IMR-90 (cell line): Measurements from ENCODE around the gene AIP. TPM values are rescaled to one million over a fixed set of nuclear protein-coding genes. Genes with fewer than 3 reads are reported as not detected.

Experiments used
- ATAC-seq: fragments of 200-7000 bp; cut with Tn5 transposase; 2 replicates; pipeline ENCODE4 v1.9.1; 2020; ENCODE audit warnings: low read depth, mild to moderate bottlenecking, moderate library complexity
- BruUV-seq: library from RNA; stranded (reverse); fragments of 400-500 nt; replicated peaks from 2 replicates; lab custom pipeline; 2021; lab: Mats Ljungman, UMichigan
- CTCF ChIA-PET: fragments of 300-600 bp; formaldehyde crosslinking; extraction: SDS; loops from one replicate; lab custom pipeline; 2021; ENCODE audit warnings: antibody characterized with exemption; lab: Yijun Ruan, JAX
- POLR2A ChIA-PET: fragments of 300-600 bp; sonication (Branson Sonifier 250); formaldehyde crosslinking; loops from one replicate; lab custom pipeline; 2022; ENCODE audit warnings: antibody characterized with exemption; ENCODE audit not compliant: unreplicated experiment; lab: Charles Lee
- DNase-seq: peaks from one replicate; pipeline ENCODE4 v3.0.0; 2013
- H2AFZ ChIP-seq: replicated peaks from 2 replicates; pipeline ENCODE3; 2013; ENCODE audit warnings: low read length, mild to moderate bottlenecking; ENCODE audit not compliant: poor library complexity
- H2AK5ac ChIP-seq: 2 replicates; pipeline ENCODE4 v1.6.1; 2013; ENCODE audit warnings: low read depth, low read length, inconsistent platforms
- H2AK9ac ChIP-seq: replicated peaks from 2 replicates; pipeline ENCODE3; 2013; ENCODE audit warnings: mild to moderate bottlenecking, low read depth, low read length, moderate library complexity; ENCODE audit not compliant: poor library complexity
- H2BK120ac ChIP-seq: 2 replicates; pipeline ENCODE4 v1.6.1; 2013; ENCODE audit warnings: low read depth, low read length, inconsistent platforms
- H2BK15ac ChIP-seq: 3 replicates; pipeline ENCODE4 v1.6.1; 2013; ENCODE audit warnings: low read depth, low read length, inconsistent platforms
- H2BK20ac ChIP-seq: 2 replicates; pipeline ENCODE4 v1.6.1; 2013; ENCODE audit warnings: low read depth, mild to moderate bottlenecking, inconsistent platforms, low read length, moderate library complexity
- H2BK5ac ChIP-seq: 2 replicates; pipeline ENCODE4 v1.6.1; 2013; ENCODE audit warnings: mild to moderate bottlenecking, low read depth, low read length, inconsistent platforms; ENCODE audit not compliant: poor library complexity, severe bottlenecking
- H3K14ac ChIP-seq: replicated peaks from 2 replicates; pipeline ENCODE4 v1.6.1; 2013; ENCODE audit warnings: low read depth, low read length, inconsistent platforms
- H3K18ac ChIP-seq: 2 replicates; pipeline ENCODE4 v1.6.1; 2013; ENCODE audit warnings: low read depth, low read length, control low read depth
- H3K23ac ChIP-seq: 2 replicates; pipeline ENCODE4 v1.6.1; 2013; ENCODE audit warnings: low read depth, low read length, inconsistent platforms
- H3K27ac ChIP-seq: 2 replicates; pipeline ENCODE4 v1.5.1; 2013; ENCODE audit warnings: mild to moderate bottlenecking, control low read depth, low read length; ENCODE audit not compliant: insufficient read depth
- H3K27me3 ChIP-seq: 2 replicates; pipeline ENCODE4 v1.6.1; 2013; ENCODE audit warnings: low read length; ENCODE audit not compliant: control insufficient read depth, insufficient read depth
- H3K36me3 ChIP-seq: 2 replicates; pipeline ENCODE4 v1.6.1; 2013; ENCODE audit warnings: low read length, mixed read lengths; ENCODE audit not compliant: control insufficient read depth, insufficient read depth
- H3K4ac ChIP-seq: 2 replicates; pipeline ENCODE4 v1.6.1; 2013; ENCODE audit warnings: low read depth, low read length, inconsistent platforms
- H3K4me1 ChIP-seq: 2 replicates; pipeline ENCODE4 v1.6.1; 2013; ENCODE audit warnings: low read length, mixed read lengths; ENCODE audit not compliant: control insufficient read depth, insufficient read depth
- H3K4me2 ChIP-seq: 2 replicates; pipeline ENCODE4 v1.6.1; 2013; ENCODE audit warnings: low read depth, mild to moderate bottlenecking, control low read depth, low read length, moderate library complexity
- H3K4me3 ChIP-seq: 2 replicates; pipeline ENCODE4 v1.5.1; 2013; ENCODE audit warnings: low read depth, mild to moderate bottlenecking, control low read depth, low read length, moderate library complexity; ENCODE audit not compliant: insufficient read depth
- H3K56ac ChIP-seq: 2 replicates; pipeline ENCODE4 v1.6.1; 2013; ENCODE audit warnings: low read length, inconsistent platforms; ENCODE audit not compliant: insufficient read depth; ENCODE audit errors: extremely low read depth
- H3K79me1 ChIP-seq, 2 experiments: 2 replicates each; pipeline ENCODE4 v1.6.1; 2013; ENCODE audit warnings: low read length in 2 of 2, inconsistent platforms in 1 of 2, low read depth in 1 of 2
- H3K9ac ChIP-seq: 2 replicates; pipeline ENCODE4 v1.6.1; 2013; ENCODE audit warnings: low read depth, low read length, control low read depth
- H3K9me1 ChIP-seq: 2 replicates; pipeline ENCODE4 v1.6.1; 2013; ENCODE audit warnings: low read length, inconsistent platforms; ENCODE audit not compliant: insufficient read depth
- H3K9me3 ChIP-seq: 2 replicates; pipeline ENCODE4 v1.6.1; 2013; ENCODE audit warnings: low read length; ENCODE audit not compliant: control insufficient read depth, insufficient read depth
- H4K20me1 ChIP-seq: 2 replicates; pipeline ENCODE4 v1.6.1; 2013; ENCODE audit warnings: low read length, inconsistent platforms; ENCODE audit not compliant: insufficient read depth
- H4K5ac ChIP-seq: 2 replicates; pipeline ENCODE4 v1.6.1; 2013; ENCODE audit warnings: mild to moderate bottlenecking, low read depth, low read length, control low read depth
- H4K8ac ChIP-seq, 2 experiments: 2 replicates each; pipeline ENCODE4 v1.6.1; 2013; ENCODE audit warnings: low read depth in 2 of 2, low read length in 2 of 2, control low read depth in 1 of 2, inconsistent platforms in 1 of 2
- H4K91ac ChIP-seq: 2 replicates; pipeline ENCODE4 v1.6.1; 2013; ENCODE audit warnings: low read depth, low read length, inconsistent platforms; ENCODE audit not compliant: insufficient read depth
- BHLHE40 ChIP-seq: fragments of 150-350 bp; IDR thresholded peaks from 2 replicates; pipeline ENCODE4 v1.6.1; 2016; ENCODE audit warnings: mild to moderate bottlenecking, low read depth, low read length
- CEBPB ChIP-seq: IDR thresholded peaks from 2 replicates; pipeline ENCODE4 v1.6.1; 2012; ENCODE audit warnings: low read depth, low read length, improper control_type of control experiment
- CHD1 ChIP-seq: IDR thresholded peaks from 2 replicates; pipeline ENCODE4 v1.6.1; 2012; ENCODE audit warnings: low read depth, low read length, improper control_type of control experiment
- MAFK ChIP-seq: IDR thresholded peaks from 2 replicates; pipeline ENCODE4 v1.6.1; 2012; ENCODE audit warnings: low read depth, low read length, improper control_type of control experiment
- RCOR1 ChIP-seq: IDR thresholded peaks from 2 replicates; pipeline ENCODE4 v1.6.1; 2012; ENCODE audit warnings: mild to moderate bottlenecking, low read length, improper control_type of control experiment; ENCODE audit not compliant: insufficient replicate concordance
- RFX5 ChIP-seq: IDR thresholded peaks from 2 replicates; pipeline ENCODE4 v1.8.0; 2012; ENCODE audit warnings: low read depth, mild to moderate bottlenecking, low read length, moderate library complexity
- WGBS, 2 experiments: methylation state at CpG; one replicate each; pipeline versions ENCODE4 v1.1.5 to v1.1.7; 2013; ENCODE audit warnings: missing lambda C conversion rate in 2 of 2; ENCODE audit not compliant: insufficient read length in 1 of 2; ENCODE audit errors: extremely low coverage in 2 of 2; 5-methylcytosine and 5-hydroxymethylcytosine counted together
- dilution Hi-C: fragments of 300-500 bp; cut with HindIII; formaldehyde crosslinking; loops from one replicate; pipeline ENCODE4 v1.14.3; 2018; ENCODE audit warnings: low sequenced_read_pairs; ENCODE audit not compliant: unreplicated experiment
- in situ Hi-C: fragments of 300-500 bp; cut with MboI; formaldehyde crosslinking; loops from 3 replicates; pipeline ENCODE4 v1.14.3; 2019; ENCODE audit warnings: low sequenced_read_pairs, inconsistent platforms, mixed read lengths
- intact Hi-C: fragments of 100-400 bp; cut with micrococcal nuclease; formaldehyde crosslinking; loops from 2 replicates; pipeline ENCODE4 v1.10.0; 2022
- polyA plus RNA-seq, 3 experiments: library from polyadenylated mRNA; depleted of rRNA; stranded (reverse); fragments of >200 nt; gene quantifications; 2 replicates each; pipeline ENCODE4 v1.2.3, GENCODE V29; 2012; ENCODE audit warnings: low replicate concordance in 1 of 3
- total RNA-seq: library from RNA; depleted of rRNA; stranded (reverse); fragments of >200 nt; gene quantifications from 2 replicates; pipeline ENCODE4 v1.2.3, GENCODE V29; 2012
- TF ChIP-seq, protein P1 (sequence below): fragments of 150-350 bp; IDR thresholded peaks from 2 replicates; pipeline ENCODE4 v1.6.1; 2017; ENCODE audit warnings: mild to moderate bottlenecking, antibody characterized with exemption, low read length, low read depth

The AIP gene
- total and polyA plus RNA-seq, 2 of the 4 experiments (the other 2 are of a cell fraction) = 95.5 to 122 TPM

DNA sequence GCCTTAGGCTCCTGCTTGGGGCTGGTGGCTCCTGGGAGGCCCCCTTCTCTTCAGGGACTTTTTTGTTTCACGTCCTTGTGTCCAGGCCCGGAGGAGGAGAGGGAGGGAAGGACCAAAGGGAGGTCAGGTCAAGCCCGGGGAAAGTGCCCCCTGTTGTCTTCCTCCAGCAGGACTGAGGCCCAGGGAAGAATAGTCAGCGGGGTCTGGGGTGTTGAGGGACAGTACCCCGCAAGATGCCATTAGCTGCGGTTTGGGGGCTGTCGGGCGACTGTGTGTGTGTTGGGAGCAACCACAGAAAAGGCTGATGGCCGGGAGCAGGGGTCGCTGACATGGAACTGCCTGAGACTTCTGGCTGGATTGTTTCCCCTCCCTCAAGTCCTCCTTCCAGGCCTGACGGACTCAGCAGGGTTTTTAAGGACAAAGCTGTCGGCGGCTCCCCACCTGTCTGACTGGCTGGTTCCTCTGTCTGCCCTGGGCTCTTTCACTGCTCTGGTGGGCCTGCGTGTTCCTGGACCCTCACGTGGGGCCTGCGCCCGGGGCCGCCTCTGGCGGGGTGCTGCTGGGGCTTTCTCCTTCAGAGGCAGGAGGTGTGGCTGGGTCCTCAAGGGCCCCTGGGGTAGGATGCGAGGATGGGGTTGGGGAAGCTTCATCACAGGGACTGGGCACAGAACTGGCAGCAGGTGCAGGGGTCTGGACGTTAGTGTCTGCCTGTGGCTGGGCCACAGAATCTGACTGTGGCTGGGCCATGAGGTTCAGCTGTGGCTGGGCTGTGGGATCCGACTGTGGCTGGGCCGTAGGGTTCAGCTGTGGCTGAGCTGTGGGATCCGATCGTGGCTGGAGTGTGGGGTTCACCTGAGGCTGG is 31.8 kb upstream of the AIP start:
- H3K4me3 ChIP-seq = no peak overlapping the region
- 71% methylated on average over 8 of the region's 25 CpGs; no CpG with 5 or more reads in 1 of the 2 experiments for WGBS, 2 experiments
- H2AK5ac ChIP-seq = no peak overlapping the region
- ATAC-seq = no peak
- H3K18ac ChIP-seq = no peak overlapping the region
- H3K27me3 ChIP-seq = peaks cover 11% of the 10 kb centered on the region; the same call in 1 of the 2 replicates
- H2BK20ac ChIP-seq = no peak overlapping the region
- H2BK120ac ChIP-seq = no peak overlapping the region
- no peaks in the 10 kb centered on the region for H3K9me1 ChIP-seq
- H2BK15ac ChIP-seq = no peak overlapping the region
- H2BK5ac ChIP-seq = no peak overlapping the region
- H3K4me2 ChIP-seq = no peak overlapping the region
- no peak overlapping the region for H3K27ac ChIP-seq
- H3K9me3 ChIP-seq = no peaks in the 10 kb centered on the region
- H4K5ac ChIP-seq = no peak overlapping the region
- no peak overlapping the region for H3K14ac ChIP-seq
- H3K23ac ChIP-seq = no peak overlapping the region
- no peak overlapping the region for H2AFZ ChIP-seq
- no peak overlapping the region for H3K4ac ChIP-seq
- H4K8ac ChIP-seq = no peak overlapping the region
- H2AK9ac ChIP-seq = no peak overlapping the region
- H3K79me1 ChIP-seq = no peaks in the 10 kb centered on the region
- H3K9ac ChIP-seq = no peak overlapping the region
- in situ Hi-C loops = no loop called here
- H4K91ac ChIP-seq = no peak overlapping the region
- CTCF ChIA-PET = no interaction called here
- H3K36me3 ChIP-seq = no peaks in the 10 kb centered on the region
- H4K20me1 ChIP-seq = no peaks in the 10 kb centered on the region
- TF ChIP-seq, protein P1, sequence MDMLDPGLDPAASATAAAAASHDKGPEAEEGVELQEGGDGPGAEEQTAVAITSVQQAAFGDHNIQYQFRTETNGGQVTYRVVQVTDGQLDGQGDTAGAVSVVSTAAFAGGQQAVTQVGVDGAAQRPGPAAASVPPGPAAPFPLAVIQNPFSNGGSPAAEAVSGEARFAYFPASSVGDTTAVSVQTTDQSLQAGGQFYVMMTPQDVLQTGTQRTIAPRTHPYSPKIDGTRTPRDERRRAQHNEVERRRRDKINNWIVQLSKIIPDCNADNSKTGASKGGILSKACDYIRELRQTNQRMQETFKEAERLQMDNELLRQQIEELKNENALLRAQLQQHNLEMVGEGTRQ = no peak
- TF ChIP-seq CHD1 (no peak), MAFK (no peak), RFX5 (no peak), CEBPB (no peak), BHLHE40 (no peak), RCOR1 (no peak)
- no peak for DNase-seq
- intact Hi-C loops = no loop called here
- dilution Hi-C loops = no loop called here
- POLR2A ChIA-PET = no interaction called here
- H3K4me1 ChIP-seq = no peaks in the 10 kb centered on the region
- no peak overlapping the region for H3K56ac ChIP-seq
- no TSS peak for BruUV-seq
